ENCODE results near the gene NME3.

GRCh38 chr16:1752853-1753252, 18.5 kb downstream of the NME3 start:
- TF ChIP-seq CTCF (conservative IDR thresholded peaks at IDR 0.05; ENCODE audit: low read depth, low read length) (no peak), EZH2phosphoT487 (IDR thresholded peaks at IDR 0.05; ENCODE audit: borderline replicate concordance, low read length) (no peak), EZH2 (IDR thresholded peaks at IDR 0.05; ENCODE audit: low read length, unreplicated experiment) (no peak)
